Cardiac fibroblast (primary cell): ENCODE data around the gene SPN.
"Not testable (repeated sequence)": the region's sequence is repeated elsewhere in the genome, so short reads cannot be mapped to it uniquely, and the experiment has no call there.

Experiments used
- DNase-seq, 2 donors: peaks; one replicate each; pipeline versions ENCODE4 v3.0.0 to v3.0.0-alpha.2; 2010; ENCODE audit warnings: low read depth in 2 of 2
- H3K4me3 ChIP-seq, 2 donors: replicated peaks in 1 of 2; 1 replicate in 1 of 2; 2 replicates in 1 of 2; pipeline ENCODE4 v1.5.1; 2011; ENCODE audit warnings: low read depth in 2 of 2, low read length in 2 of 2, mild to moderate bottlenecking in 2 of 2, moderate library complexity in 1 of 2
- CTCF ChIP-seq: IDR thresholded peaks from one replicate; pipeline ENCODE4 v1.5.1; 2011; ENCODE audit warnings: low read depth, mild to moderate bottlenecking, low read length, inconsistent platforms

The SPN gene

GRCh38 chr16:29662000-29662728 lies 883 bp upstream of the SPN start:
- no peak for TF ChIP-seq CTCF
- DNase-seq, result no peak
- H3K4me3 ChIP-seq, result no peak overlapping the region

GRCh38 chr16:29662729-29663015 lies 375 bp upstream of the SPN start:
- H3K4me3 ChIP-seq, result no peak overlapping the region
- no peak for DNase-seq
- TF ChIP-seq CTCF, result no peak

GRCh38 chr16:29663807-29664090 lies 702 bp downstream of the SPN start:
- TF ChIP-seq CTCF, result no peak
- H3K4me3 ChIP-seq, result no peak overlapping the region
- DNase-seq, result no peak

DNA sequence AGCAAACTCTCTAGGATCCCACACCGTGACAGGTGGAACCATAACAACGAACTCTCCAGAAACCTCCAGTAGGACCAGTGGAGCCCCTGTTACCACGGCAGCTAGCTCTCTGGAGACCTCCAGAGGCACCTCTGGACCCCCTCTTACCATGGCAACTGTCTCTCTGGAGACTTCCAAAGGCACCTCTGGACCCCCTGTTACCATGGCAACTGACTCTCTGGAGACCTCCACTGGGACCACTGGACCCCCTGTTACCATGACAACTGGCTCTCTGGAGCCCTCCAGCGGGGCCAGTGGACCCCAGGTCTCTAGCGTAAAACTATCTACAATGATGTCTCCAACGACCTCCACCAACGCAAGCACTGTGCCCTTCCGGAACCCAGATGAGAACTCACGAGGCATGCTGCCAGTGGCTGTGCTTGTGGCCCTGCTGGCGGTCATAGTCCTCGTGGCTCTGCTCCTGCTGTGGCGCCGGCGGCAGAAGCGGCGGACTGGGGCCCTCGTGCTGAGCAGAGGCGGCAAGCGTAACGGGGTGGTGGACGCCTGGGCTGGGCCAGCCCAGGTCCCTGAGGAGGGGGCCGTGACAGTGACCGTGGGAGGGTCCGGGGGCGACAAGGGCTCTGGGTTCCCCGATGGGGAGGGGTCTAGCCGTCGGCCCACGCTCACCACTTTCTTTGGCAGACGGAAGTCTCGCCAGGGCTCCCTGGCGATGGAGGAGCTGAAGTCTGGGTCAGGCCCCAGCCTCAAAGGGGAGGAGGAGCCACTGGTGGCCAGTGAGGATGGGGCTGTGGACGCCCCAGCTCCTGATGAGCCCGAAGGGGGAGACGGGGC lies 1.3 kb downstream of the SPN start:
- DNase-seq, result no peak
- TF ChIP-seq CTCF, result no peak
- H3K4me3 ChIP-seq, result no peak overlapping the region

DNA sequence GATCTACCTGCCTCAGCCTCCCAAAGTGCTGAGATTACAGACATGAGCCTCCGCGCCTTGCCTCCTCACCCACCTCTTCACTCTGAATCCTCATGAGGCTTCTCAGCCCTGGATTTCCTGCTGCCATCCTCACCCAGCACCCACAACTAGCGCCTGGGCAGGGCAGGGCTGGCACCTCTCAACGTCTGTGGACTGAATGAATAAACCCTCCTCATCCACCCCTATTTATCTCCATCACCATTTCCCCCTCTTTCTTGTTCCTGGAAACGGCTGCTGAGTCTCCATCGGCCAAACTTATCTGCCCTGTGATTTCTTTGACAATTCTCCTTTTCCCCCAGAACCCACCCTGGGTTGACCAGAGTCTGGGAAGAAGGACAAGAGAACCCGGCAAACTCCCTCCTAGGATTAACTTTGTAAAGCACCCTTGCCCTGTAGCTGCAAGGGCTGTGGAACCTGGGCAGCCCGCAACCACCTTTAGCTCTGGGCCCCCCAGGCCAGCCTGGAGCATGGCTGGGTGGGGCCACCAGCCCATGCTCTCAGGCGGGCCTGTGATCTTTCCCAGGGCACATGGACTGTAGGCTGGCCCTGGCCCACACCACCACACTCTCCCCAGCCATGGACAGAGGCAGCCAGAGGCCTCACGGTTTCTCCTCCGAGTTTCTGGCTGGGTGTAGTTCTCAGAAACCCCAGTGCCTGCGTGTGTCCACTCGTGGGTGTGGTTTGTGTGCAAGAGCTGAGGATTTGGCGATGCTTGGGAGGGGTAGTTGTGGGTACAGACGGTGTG lies 2.4 kb downstream of the SPN start:
- H3K4me3 ChIP-seq, result no peak overlapping the region
- TF ChIP-seq CTCF, result no peak
- DNase-seq, result no peak

- not testable (repeated sequence) for DNase-seq, H3K4me3 ChIP-seq
Measured at GRCh38 chr16:29667322-29667610, 4.2 kb downstream of the SPN start.

GRCh38 chr16:29667755-29668154 lies 4.7 kb downstream of the SPN start:
- H3K4me3 ChIP-seq, result no peak overlapping the region
- TF ChIP-seq CTCF, result no peak
- no peak for DNase-seq
